ENCODE data around the gene MYO6.

DNA sequence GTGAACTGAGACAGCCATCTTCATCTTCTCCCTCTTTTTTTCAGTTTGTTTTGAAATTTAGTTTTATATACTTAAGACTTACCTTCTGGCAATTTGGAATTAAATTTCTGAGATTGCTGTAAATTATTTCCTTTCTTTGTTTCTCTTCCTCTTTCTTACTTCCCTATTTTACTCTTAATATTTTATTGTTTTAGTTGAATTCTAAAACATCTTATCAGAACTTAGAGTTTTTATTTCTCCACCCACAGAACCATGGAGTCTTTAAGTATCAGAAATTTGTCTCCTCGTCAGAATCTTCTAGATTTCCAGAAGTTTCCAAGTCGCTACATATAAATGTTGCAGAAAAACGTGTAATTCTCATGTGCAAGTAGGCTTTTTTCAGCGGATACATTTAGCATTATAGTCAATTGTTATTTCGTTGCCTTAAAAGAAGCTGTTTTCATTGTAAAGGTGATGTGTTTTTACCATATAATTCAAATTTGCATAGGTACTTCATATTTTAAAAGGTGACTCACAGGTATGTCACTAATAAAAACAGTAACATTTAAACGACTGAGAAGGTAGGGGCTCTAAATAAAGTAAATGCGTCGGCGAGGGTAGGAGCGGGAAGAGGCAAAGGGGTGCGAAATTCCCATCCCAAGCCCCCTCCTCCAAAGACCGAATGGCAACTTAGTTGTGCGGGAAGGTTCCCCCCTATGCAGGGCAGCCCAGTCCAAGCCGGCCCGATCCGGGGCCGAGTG, 866 bp upstream of the MYO6 start:
- TF ChIP-seq, protein P1, sequence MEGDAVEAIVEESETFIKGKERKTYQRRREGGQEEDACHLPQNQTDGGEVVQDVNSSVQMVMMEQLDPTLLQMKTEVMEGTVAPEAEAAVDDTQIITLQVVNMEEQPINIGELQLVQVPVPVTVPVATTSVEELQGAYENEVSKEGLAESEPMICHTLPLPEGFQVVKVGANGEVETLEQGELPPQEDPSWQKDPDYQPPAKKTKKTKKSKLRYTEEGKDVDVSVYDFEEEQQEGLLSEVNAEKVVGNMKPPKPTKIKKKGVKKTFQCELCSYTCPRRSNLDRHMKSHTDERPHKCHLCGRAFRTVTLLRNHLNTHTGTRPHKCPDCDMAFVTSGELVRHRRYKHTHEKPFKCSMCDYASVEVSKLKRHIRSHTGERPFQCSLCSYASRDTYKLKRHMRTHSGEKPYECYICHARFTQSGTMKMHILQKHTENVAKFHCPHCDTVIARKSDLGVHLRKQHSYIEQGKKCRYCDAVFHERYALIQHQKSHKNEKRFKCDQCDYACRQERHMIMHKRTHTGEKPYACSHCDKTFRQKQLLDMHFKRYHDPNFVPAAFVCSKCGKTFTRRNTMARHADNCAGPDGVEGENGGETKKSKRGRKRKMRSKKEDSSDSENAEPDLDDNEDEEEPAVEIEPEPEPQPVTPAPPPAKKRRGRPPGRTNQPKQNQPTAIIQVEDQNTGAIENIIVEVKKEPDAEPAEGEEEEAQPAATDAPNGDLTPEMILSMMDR (IDR thresholded peaks at IDR 0.05; ENCODE audit: low read depth, low read length), result no peak
- no peak for TF ChIP-seq EZH2phosphoT487 (IDR thresholded peaks at IDR 0.05; ENCODE audit: low read depth)
